OCI-M2 (cell line): ENCODE data around the gene CASP6.
A peak's percentile ranks its signal among the peaks of the same experiment; 100 is the strongest.

Experiments used
- DNase-seq: peaks from one replicate; lab custom pipeline; 2025; ENCODE audit not compliant: unreplicated experiment; lab: John Stamatoyannopoulos, UW

The CASP6 gene

DNA sequence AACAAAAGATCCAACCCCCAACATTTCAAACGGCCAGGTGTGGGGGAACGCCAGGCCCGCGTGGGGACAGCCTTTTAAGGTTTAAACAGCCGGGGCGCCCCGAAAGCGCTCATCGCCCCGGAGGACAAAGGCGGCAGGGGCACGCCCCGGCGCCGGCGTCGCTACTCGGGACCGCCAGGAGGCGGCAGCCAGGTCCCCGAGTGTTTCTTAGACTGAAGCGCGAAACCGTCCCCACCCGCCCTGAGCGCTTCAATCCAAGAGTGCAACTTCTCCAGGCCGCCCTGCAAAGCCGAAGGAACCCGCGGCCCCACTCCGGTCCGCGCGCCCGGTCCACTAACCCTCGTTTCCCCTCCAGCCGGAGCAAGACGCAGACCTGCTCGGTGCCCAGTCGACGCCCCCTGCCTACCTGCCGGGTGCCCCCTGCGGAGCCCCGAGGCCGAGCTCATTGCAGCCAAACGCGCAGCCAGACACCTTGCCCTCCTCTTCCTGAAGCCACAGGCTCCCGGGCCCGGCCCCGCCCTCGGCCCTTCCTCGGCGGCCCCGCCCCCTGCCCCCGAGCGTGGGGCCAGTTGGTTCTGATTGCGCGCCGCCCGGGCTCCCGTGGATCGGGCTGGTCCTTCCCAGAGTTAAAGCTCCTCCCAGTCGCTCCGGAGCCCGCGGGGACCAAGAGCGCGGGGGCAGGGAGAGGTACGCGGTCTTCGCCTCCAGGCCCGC, at the start of gene CASP6:
Gene CASP6, minus strand, starts transcription at position 496 of the 714 bp plus-strand sequence. Its CDS starts 50 bp downstream, at position 446.
- peak; percentile 10 for DNase-seq

DNA sequence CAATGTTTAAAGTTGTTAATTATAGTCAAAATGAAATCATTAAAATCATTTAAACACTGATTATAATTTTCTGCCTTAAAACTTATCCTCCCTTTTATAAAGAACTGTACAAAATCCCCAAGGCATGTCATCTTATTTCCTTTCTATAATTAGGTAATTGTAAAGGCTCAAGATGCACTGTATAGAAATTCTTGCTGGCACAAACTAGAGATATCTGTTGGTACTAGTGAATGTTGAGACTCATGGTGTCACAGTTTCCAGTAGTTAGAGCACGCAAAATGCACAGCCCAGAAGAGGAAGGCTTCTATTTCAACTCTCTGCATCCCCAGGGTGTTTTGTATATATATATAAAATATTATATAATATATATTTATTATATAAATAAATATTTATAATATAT, 49.3 kb upstream of the CASP6 start:
- no peak for DNase-seq

DNA sequence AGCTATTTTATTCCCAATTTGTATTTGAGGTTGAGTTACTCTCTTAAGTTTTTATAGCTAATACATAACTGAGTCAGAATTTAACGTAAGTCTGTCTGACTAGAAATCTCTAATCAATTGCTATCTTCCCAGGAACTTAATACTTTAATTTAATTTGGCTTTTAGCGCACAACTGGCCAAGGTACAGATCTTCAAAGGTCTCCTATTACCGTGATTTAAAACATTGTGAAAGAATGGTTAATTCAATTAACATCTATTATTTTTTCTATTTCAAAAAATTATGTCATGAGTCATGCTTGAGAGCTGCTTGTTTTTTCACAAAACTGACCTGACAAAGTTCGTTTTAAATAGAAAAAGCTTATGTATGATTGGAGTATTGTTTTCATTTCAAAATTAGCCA, 48.6 kb upstream of the CASP6 start:
- no peak for DNase-seq

DNA sequence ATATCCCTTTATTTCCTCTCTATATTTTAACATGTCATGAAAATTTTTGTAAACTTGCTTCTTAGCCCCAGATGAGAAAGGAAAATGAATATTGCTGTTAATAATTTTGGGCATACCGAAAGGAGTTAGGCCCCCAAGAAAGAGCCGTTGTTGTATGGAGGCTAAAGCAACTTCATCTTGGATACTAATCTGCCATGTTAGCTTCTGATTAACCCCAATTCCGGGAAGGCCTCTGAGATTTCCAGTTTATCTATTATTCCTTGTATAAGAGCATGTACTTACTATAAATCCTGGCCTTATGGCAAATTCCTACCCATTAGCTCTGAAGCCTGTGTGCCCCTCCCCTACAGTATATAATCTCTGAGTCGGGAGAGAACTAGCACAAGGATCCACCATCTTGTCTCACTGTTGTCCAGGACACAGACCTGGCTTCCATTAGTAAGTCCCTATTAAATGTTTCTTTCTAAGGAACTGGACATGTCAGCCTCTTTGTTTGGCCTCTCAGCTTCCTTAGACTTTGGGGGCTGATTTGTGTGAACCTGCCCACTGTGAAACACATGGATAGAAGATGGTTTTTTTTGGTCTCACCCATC, 47.5 kb upstream of the CASP6 start:
- no peak for DNase-seq

DNA sequence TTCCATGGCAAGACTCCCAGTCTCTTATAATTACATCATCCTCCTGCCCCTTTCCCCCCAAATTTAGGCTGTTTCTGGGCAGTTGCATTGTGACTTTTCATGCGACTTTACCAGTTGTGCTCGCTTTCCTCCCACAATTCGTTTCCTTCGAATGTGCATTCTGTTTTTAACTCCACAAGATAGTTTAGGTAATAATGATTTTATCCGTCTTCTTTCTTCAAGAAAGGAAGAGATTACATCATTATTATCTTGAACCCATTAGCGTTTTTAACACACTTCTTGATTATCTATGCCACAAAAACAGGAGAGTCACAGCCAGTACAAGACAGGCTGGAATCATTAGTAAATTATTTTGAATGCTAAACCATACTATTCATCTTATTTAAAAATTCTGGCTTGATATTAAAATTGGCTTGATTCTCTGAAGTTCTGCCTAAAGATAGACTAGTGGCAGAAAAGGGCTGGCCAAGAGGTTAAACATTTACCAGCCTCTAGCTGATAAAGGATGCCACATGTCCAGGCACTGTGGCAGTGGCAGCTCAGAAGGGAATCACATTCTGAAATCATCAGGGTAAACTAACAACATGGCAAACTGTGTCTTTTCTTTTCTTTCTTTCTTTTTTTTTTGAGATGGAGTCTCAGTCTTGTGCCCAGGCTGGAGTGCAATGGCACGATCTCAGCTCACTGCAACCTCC, 46.3 kb upstream of the CASP6 start:
- no peak for DNase-seq

DNA sequence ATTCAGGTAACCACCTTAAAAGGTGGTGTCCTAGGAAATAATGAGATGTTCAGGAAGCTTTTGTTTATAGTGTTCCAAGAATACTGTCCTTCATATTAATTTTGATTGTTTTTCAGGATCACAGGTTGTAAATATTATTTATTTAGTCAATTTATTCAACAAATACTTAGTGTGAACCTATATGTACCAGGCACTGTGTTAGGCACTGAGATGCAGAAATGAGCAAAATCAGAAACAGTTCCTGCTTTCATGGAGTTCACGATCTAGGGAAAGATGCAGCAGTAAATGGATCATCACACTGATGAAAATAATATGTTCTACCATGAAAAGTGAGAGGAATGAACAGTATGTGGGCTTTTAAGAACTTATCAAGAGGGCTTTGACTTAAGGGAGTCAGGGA, 44.9 kb upstream of the CASP6 start:
- no peak for DNase-seq

DNA sequence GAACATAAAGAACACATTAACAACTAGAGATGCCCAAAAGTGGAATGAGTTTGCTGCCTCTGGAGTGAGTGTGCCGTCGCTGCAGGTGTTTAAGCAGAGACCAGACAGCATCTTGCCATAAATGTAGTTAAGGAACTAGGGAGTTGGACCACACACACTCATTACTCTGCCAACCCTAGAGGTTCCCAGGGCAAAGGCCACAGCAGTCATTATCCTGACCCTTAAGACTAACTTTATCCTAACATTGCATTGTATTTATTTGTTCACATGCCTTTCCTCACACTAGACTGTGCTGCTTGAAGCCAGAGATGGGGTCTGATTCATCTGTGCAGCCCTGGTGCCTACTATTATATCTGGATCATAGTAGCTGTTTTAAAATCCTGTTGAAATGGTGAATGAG, 43.5 kb upstream of the CASP6 start:
- DNase-seq = no peak

DNA sequence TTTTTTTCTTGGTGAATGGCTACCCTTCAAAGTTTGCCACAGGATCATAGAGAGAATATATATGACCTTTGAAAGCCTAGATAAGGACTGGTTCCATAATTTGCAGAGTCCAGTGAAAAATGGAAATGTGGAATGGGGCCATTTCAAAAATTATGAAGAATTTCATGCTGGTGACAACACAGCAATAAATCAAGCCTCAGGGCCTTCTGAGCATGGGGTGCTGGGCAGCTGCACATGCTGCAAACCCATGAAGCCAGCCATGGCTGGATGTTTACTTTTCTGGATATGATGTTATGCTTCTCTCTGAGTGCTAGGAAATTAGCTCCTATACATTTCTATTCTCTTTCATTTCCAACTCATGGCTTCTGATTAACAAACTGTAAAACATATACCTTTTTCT, 42.6 kb upstream of the CASP6 start:
- no peak for DNase-seq

DNA sequence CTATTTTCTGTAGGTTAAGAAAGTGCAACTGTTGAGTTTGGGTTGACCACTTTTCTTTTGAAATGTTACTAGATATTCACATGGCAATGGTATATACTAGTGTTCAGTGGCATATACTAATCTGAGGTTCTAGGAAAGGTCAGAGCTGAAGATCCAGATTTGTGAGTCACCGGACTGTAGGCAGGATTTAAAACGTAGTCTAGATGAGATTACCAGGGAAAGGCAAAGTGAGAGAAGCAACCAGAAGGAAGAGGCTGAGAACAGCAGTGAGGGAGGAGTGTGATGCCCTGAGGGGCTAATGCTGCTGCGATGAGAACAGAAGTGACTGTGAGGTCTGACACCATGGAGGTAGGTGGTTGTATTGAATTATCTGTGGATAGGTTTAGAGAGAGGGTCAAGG, 36.3 kb upstream of the CASP6 start:
- no peak for DNase-seq

DNA sequence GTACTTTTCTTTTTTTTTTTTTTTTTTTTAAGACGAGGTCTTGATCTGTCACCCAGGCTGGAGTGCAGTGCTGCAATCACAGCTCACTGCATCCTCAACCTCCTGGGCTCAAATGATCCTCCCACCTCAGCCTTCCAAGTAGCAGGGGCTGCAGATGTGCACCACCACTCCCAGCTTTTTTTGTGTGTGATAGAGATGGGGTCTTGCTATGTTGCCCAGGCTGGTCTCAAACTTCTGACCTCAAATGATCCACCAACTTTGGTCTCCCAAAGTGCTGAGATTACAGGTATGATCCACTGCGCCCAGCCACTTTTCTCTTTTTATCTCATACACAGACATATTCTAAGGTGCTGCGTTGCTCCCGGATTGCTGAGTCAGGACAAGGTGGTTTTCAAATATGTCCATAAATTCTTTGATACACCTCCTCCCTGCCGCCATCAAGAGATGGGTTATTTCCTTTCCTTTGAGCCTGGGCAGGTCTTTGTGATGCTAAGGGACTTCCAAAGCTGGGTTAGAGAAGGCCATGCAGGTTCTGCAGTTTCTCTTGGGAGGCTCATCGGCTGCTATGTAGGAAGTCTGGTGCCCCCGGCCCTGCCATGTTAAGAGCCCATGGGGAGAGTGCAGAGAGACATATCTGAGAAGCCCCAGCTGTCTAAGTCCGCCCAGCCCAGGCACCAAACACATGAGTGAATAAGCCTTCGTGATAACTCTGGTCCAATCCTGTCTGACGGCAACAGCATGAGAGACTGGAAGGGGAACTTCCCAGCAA, 35.0 kb upstream of the CASP6 start:
- DNase-seq = no peak

DNA sequence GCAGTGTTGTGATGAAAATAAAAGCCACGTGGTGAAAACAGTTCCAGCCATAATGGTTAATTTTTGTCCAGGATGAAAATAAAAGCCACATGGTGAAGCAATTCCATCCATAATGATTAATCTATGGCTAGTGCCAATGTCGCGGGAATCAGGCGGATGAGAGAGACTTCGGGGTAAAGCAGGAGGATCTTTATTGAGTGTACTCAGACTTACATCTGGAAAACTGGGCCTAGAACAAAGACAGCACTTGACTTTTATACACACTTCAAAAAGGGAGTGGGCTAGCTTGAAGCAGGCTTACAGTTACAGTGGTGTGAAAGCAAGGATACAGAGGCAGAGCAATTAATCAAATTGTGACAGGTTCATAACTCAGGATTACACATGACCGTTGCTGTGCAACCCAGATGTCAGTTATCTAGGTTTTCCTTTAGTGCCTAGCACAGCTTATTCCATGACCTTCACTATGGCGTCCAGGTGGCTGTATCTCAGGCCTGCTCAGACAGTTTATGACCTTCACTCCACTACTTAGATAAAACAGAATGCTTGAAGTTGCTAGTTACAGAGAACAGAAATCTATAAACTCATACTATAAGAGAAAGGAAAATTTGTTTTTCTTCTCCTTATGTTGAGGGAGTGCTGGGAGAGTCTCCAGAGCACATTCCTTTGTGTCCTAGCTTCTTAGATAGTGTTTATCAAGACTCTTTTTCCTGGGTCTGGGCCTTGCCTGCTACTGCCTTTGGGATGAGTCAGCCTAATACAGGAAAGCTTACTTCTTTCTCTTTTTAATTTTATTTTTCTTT, 32.5 kb upstream of the CASP6 start:
- DNase-seq = no peak

DNA sequence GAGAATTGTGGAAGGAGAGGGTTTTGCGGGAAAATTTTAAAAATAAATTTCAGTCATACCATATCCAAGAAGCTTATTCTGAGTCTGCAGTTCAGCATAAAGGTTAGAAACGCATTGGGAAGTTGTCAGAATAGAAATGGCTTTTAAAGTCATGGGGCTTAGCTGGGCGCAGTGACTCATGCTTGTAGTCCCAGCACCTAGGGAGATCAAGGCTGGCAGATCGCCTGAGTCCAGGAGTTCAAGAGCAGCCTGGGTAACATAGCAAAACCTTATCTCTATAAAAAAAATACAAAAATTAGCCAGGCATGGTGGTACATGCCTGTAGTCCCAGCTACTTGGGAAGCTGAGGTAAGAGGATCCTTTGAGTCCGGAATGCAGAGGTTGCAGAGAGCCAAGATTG, 30.5 kb upstream of the CASP6 start:
- no peak for DNase-seq

DNA sequence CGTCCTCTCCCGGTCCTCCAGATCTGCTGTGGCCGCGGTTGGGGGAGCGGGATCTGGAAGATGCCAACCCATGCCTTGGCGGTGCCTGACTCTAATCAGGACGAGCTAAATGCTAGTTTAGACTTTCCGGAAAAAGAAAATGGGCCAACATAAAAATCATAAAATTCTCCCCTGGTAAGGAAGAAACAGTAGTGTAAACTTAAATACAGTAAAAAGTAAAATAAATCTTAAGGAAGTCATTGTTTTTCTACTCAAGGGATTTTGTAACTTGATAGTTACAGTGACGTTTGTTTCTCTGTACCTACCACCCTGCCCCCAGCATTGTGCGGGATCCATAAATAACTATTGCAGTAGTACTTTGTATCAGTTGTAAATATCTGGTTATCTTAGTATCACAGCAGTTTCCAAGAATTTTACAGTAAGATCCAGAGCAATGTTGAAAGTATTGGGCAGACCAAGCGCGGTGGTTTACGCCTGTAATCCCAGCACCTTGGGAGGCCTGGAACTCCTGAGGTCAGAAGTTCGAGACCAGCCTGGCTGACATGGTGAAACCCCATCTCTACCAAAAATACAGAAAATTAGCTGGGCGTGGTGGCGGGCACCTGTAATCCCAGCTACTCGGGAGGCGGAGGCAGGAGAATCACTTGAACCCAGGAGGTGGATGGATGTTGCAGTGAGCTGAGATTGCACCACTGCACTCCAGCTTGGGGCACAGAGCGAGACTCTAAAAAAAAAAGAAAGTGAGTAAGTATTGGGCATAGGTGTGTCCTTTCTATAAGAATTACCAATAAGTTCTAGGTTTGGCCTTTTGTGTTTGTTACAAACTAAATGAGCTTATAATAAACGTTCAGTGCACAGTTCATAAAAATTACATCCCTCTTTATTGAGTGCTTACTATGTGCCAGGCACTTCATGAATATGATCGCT, 27.6 kb upstream of the CASP6 start:
- no peak for DNase-seq

DNA sequence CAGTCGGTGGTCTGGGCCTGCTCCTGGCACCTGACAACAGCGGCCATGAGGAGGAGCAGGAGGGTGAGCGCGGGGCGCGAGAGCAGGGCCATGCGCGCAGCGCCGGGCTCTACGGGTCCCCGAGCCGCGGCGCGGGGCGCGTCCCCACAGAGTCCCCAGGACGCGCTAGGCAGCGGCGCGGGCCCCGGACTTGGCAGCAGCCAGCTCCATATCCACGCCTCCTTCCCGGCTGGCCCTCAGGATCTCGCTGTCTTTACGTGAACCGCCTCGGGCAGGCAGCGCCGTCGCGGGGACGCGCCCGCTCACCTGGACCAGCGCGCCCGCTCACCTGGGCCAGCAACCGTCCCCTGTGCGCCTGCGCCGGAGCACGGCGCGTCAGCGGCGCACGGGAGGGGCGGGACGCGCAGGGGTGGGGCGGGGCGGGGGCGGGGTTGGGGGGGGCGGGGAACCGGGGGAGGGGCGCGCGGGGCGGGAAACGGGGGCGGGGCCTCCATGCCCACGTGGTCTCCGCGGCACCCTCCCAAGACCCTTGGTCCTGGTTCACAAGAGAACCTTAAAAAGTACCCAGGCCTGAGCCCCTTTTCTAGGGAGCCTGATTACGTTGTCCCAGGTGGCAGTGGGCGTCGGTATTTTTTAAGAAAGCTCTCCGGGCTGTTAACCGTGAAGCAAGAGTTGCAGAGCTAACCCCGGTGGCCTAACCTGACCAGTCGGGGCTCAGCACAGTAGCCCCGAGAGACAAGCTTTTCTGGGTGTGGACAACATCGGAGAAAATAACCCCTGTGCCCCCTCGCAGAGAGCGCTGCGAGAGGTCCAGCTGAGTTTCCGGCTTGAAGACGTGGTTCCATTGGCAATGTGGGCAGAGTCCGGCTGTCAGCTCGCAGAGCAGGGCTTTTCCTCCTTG, 26.7 kb upstream of the CASP6 start, which contains the start of gene PLA2G12A:
Gene PLA2G12A, minus strand, starts transcription at position 353 of the 901 bp plus-strand sequence. Its CDS starts 261 bp downstream, at position 92.
- DNase-seq = peak; percentile 39

DNA sequence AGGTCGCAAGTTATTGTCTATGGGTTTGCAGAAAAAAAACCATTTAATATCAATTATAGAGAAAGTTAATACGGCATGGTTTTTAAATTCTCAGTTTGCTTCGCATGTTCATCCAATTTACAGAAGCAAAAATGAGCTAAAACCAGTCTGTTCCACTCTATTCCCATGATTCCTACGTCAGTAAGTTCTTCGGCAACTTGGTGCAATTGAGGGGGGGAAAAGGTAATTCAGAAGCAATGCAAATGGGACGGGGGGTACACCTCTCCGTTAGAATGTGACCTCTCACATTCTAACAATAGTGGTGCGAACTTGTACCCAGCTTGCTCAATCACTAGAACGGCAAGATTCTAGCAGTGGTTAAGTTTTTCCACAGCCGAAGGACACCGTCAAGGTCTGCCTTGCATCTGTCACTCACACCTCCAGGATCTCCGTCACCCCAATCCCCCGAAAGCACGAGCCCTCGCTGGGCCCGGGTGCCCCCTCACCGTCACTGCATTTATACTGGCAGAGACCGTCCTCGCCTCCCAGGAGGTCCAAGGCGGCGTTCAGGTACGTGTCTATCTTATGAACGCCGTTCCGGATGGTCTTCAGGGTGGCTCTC, 26.0 kb upstream of the CASP6 start:
- DNase-seq = no peak

DNA sequence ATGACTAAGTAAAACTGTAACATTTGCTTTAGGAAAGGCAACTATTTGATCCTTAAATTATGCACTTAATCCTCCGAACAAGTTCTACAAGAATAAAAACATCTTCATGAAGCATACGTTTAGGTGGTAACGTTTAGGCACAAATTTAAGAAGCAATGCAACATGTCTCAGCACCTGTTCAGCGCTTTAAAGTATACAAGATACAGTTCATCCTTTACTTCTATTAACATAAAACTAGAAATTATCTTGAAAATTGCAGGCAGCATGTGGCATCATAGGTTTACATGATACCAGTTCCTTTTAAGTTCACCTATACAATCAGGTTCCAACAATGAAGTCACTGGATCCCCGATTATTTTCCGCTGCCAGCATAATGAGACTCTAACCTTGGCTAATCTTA, 25.1 kb upstream of the CASP6 start:
- no peak for DNase-seq

DNA sequence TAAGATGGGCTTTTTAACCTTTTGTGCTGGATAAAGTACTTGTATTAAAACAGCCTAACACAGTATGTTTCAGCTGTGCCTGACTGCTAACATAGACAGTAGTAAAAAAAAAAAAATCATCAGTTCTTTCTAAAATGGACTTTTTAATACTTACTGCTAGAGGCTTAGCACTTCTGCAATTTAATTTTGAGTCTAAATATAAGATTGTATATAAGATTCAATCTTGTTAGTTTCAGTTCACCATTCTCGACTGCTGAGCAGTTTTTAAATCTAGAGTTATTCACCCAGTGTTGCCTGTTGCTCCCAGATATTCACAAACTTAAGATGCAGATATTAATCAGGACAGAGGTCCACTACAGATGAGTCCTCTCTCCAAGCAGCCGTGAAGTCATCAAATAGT, 19.9 kb upstream of the CASP6 start:
- no peak for DNase-seq

DNA sequence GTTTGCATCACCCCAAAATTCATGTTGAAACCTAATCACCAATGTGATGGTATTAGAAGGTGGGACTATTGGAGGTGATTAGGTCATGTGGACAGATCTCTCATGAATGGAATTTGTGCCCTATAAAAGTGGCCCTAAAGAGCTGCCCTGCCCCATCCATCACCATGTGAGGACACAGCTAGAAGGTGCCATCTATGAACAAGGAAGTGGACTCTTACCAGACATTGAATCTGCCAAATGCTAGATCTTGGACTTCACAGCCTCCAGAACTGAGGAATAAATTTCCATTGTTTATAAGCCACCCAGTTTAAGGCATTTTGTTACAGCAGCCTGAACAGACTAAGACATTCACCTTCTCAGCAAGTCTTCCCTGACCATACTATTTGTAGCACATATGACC, 19.1 kb upstream of the CASP6 start:
- no peak for DNase-seq
